Stimulated activated CD4-positive, alpha-beta T cell treated with anti-CD3 and anti-CD28 coated beads, Interleukin-2, amount 100 ng/mL, for 24 hours (primary cell): ENCODE data around the gene HOXC9.

ENCODE experiments used
- DNase-seq, 2 donors: peaks; one replicate each; pipeline ENCODE4 v3.0.0-alpha.2; 2020

HOXC9 gene

DNA sequence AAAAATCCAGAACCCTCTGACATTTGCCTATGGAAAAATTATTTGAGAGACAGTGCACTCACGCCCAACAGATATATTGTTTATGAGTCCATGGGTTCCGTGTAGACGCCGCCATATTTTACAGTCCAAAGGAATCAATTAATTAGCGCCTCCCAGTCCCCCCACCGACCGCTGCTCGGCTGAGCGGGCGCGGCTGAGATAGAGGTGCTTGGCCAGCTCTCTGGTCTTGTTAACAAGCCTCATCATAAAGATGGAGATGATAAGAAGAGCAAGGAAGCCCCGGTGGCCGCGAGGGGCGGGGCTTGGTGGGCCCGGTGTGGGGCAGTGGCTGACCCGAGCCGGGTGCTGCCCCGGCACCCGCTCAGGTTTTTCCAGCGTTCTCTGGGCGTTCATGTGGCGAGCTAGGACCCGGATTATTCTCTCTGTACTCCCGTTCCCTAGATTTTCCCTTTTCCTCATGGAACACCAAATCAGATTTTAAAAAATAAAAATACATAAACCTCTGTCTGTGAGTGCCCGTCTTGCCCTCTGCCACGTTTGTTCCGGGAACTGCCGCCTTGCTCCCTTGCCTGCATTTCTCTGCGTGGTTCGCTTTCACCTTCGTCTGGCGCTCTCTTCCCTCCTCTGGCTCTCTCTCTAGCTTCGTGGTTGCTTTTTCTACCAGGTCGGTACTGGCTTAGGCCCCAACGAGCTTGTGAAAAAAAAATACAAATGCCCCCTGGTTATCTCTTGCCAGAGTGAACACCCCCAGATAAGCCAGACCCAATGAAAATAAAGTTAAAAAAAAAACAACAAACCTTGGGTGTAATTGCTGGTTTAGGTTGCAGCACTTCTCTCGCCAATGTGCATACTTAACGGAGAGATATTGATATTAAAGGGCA is 36.3 kb upstream of the HOXC9 start:
- DNase-seq: no peak

DNA sequence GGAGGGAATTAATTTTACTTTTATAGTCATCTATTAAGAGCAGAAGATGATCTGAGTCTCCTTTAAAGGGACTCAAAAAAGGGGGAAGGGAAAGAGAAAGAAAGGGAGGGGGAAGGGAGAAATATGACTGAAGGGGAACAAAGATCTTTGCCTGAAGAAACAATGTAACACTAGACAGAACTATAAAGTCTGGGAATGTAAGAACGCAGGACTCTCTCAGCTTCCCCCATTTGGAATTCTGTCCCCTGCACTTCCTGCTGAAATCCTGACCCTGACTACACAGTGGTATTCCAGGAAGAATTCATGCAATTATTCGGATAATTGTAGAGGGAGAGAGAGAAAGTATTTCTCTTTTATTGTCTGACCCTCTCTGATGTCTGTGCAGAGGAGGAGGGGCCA is 35.6 kb upstream of the HOXC9 start:
- DNase-seq: no peak

DNA sequence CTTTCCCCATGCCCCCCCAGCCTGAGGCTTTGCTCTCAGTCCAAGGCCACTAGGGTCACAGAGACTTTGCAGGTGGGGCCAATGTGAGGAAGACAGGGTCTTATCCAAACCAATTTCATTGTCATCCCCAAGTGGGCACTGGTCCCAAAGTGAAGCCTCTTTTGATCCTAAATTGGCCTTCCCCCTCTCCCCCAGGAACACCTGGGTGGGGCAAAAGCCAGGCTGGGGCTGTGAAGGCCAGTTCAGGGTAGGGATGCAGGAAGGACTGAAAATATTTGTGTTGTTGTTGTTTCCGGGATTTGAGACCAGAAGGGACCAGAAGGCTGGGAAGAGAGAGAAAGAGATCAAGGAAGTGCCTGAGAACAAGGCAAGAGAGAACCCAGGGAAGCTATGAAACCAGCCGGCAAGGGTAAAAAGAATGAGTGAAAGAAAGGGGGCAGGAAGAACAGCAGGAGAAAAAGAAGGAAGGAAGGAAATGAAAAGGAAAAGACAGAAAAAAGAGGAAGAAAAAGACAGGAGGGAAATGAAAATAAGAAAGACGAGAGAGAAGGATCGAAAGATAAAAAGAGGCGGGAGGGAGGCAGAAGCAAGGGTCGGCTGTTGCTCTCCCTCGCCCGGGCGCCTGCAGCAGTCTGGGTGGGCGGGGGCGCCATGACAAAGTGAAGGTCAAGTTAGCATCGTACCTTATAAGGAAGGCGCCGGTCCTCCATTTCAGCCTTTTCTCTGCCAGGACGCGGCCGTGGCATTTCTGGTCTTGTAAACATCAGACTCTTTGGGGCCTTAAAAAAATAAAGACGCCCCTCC is 34.5 kb upstream of the HOXC9 start:
- no peak for DNase-seq

DNA sequence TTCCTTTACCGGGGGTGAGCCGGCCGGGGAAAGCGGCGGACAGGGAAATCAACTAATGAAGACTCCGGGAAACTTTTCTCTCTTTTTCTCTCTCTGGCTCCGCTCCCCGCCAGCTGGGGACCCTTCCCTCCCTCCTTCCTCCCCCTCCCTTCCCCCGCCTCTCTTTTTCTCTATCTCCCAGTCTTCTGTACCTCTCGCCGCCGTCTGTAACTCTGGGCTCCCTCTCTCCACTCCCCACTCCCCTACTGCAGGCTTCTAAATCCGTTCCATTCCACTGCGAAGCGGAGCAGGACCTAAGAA is 33.9 kb upstream of the HOXC9 start:
- DNase-seq: no peak

DNA sequence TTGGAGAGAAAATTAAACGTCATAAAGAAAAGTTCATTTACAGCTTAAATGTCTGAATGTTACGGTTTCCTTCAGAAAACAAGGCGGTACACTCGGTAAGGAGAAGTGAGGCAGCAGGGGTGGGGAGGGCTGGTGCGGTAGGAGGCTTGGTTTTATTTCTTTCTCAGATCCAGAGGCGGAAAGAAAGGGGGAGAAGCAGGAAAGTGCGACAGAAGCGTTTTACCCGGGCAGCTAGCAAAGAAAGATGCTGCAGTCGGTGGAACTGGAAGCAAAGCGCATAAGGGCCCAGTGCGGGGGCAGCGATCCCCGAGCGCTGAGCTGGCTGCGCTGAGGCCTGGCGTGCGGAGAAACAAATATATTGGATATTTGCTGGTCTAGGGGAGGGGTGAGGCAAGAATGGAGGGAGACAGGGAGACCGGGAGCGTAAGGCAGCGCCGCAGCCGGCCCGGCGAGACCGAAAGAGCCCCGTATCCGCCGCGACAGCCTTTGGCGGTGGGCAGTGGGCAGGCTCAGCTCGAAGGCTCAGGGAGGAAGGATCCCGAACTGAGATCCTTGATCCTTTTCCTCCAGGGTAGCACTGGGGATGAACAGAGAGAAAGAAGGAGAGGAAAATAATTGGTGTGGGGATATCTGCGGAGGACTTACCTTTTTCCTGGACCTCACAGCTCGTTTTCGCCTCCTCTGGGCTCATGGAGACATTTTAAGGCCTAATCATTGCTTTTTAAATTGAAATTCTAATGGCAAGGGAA is 33.4 kb upstream of the HOXC9 start:
- no peak for DNase-seq

DNA sequence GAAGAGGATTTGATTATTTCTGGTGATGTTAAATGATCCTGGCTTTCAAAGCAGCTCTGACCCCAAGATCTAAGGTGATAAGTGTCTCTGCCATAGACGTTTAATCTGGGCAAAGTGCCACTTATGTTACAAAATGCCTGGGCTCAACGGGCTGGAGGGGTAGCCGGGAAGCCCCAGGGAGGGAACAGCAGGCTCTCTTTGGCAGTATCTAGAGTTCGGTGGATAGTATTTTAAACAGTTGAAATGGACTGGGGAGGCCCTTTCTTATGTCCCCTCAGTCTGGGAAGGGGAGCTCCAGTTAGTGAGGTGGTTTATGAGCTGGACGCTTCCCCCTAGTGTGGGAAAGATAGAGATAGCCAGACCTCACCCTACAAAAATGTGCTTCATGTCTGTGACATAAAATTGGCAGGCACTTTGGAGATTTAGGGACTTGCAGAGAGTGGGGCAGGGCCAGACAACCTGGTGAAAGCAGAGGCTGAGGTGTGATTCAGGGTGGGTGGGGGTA is 32.5 kb upstream of the HOXC9 start:
- no peak for DNase-seq

DNA sequence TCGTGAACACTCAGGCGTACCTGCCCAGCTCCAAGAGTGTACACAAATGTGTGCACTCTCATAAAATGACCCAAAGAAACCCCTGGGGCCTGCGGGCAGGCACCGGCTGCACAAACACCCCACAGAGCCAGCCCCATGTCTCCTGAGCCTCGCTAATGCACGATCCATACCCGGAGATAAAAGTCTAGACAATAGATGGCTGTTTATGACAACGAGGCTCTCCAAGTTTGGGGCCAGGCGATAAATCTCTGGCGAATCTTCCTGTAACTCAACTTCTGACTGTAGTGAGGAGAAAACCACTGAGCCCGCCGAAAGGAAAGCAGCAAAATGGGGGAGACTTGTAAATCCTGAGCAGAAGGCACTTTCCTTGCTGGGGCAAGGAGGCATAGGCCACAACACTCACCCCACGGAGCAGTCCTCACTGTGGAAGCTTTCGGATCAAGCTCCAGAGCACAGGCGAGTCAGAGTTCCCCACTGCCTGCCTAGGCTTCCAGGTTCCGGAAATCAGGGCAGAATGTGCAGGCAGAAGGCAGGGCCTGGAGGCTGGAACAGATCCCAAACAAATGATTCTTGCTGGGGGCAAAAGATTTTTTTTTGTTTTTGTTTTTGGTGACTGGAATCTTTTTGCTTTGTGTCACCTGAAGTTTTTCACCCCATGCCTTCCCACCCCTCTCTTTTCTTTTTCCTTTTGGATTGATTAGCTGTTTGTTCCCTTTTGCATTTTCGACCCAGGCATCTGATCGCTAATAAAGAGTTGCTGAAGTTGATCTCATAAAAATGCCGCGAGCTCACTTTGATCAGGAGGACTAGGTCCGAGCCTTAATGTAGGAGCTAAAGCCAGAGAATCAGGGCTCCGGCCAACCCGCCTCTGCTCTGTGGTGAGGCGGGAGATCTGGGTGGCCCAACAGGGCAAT is 31.5 kb upstream of the HOXC9 start:
- DNase-seq: no peak

DNA sequence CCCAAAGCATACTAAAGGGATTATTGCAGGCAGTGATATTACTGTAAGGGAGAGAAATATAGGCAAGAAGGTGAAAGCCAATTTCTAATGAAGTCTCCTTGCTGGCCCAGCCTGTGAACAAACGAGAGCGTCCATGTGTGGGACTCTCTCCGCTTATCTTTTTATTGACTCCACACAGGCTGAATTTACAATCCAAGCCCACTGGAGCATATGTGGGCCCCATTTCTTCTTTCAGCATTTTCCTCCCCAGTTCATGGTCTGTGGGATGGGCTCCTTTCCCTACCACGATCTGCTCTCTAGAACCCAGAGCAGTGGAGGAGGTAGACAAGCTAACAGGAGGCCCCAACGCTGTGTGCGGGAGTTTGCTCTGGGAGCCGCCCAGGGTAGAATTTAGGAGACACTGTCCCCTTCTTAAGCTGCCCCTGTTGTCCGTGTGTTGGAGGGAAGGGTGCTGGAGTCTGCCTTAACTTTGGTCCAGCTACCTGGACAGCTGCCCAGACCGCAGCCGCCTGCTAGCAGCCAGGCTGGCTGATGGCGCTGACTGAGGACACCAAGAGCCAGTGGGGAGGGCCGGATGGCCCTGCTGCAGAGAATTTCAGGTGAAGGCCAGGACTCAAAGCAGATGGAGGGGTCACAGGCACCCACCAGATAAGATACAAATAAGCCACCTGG is 30.2 kb upstream of the HOXC9 start:
- no peak for DNase-seq

DNA sequence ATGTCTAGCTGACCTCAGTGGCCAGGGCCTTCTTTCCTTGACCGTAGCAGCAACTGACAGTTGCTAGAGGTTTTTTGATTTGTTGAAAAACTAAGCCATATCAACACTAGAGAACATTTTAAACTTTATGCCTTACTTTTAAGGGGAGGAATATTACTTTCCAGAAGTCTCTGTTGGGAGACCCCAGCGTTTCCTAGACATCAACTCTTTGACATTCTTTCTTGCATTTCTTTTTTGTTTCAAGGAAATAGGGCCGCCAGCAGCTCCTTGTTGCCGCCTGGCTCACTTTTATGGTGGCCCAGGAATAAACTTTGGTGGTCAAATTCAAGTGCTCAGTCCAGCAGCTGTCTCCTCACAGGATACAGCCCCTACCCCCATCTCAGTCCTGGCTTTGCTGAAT is 29.5 kb upstream of the HOXC9 start:
- DNase-seq: no peak

DNA sequence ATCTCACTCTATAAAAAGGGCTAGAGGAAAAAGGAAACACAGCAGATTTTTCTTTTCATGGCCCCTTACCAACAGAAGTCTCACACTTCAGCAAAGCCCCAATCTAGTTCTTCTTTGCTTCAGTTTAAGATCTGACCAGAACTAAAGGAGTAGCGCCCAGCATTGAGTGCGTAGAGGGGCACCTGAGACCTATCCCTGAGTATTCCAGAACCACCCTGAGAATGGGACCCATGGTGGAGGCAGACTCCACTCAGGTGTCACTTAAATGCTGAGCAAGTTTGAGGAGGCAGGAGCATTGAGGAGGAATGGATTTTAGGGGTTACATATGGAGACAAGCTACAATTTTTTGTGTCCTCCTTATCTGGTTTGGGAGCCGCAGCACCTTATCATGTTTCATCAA is 28.8 kb upstream of the HOXC9 start:
- no peak for DNase-seq

DNA sequence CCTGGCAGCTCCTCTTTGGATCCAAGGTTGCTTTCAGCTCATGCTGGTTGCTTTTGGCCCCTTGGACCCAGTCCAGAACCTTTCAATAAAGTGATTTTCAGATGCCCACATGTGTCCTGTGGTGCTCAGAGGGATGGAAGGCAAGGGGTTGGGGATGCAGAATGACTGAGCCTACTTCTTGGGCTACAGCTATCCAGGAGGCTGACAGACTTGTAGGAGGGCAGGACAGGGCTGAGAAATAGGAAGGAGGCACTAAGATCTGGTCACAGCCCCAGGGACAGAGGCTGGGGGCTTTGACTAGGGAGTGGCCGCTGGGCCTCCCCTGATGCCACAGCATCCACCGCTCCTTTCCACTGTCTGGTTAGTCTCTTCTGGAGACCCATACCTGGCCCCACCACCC is 28.3 kb upstream of the HOXC9 start:
- DNase-seq: no peak

DNA sequence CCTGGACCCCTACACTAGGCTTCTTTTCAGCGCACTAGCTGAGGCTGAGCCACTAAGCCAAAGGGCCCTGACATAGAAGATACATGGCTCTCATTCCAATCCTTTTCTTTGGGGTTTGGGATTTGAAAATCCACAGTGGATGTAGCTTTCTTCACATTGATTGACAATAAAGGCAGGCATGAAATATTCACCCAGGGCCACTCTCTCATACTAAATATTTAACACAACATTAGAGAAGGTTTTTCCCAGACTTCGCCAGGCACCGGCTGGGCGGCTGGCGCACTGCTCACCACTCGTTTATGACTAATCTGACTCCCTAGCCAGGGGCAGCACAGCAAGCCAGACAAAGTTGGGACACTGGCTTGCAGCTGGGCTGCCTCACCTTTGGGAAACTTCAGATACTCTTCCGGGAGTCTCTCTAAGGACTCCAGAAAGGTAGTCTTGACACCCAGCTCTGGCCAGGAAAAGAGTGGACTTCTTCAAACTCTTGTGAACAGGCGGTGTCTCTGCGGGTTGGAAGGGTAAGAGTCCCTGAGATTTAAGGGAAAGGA is 27.7 kb upstream of the HOXC9 start:
- DNase-seq: no peak

DNA sequence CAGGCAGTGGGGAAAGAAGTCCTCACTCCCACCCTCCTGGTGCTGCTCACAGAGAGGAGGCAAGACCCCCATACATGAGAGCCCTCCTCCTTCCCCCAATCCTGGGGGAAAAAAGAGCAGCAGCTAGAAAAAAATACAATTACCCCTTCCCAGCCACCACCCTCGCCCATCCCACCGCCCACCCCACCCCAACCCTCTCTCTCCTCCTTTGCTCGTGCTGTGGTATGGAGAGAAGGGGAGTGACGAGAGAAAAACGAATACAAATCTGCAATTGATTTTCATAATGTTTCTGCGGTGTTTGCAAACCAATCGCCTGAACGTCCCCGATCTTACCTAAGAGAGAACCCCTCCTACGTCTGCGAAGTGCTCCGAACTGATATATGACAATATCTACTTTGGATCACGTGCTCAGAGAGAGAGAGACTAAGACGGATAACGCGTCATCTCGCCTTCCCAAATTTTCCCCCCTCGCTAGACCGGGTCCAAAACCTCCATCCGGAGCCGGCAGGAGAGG is 27.2 kb upstream of the HOXC9 start, which contains the start of gene HOXC11:
Gene HOXC11 (plus strand): TSS at position 405 of the 514 bp plus-strand sequence. CDS start 116 bp downstream, outside the sequence.
- no peak for DNase-seq

DNA sequence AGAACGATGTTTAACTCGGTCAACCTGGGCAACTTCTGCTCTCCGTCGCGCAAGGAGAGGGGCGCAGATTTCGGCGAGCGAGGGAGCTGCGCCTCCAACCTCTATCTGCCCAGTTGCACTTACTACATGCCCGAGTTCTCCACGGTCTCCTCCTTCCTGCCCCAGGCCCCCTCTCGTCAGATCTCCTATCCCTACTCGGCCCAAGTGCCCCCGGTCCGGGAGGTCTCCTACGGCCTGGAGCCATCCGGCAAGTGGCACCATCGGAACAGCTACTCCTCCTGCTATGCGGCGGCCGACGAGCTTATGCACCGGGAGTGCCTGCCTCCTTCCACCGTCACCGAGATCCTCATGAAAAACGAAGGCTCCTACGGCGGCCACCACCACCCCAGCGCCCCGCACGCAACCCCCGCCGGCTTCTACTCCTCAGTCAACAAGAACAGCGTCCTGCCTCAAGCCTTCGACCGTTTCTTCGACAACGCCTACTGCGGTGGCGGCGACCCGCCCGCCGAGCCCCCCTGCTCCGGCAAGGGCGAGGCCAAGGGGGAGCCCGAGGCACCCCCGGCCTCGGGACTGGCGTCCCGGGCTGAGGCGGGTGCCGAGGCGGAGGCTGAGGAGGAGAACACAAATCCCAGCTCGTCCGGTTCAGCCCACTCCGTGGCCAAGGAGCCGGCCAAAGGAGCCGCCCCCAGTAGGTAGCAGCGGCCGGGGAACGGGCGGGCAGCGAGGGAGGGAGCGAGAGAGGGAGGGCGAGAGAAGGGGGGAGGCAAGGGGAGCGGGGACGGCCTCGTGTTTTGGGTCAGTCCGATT is 26.5 kb upstream of the HOXC9 start:
- no peak for DNase-seq

DNA sequence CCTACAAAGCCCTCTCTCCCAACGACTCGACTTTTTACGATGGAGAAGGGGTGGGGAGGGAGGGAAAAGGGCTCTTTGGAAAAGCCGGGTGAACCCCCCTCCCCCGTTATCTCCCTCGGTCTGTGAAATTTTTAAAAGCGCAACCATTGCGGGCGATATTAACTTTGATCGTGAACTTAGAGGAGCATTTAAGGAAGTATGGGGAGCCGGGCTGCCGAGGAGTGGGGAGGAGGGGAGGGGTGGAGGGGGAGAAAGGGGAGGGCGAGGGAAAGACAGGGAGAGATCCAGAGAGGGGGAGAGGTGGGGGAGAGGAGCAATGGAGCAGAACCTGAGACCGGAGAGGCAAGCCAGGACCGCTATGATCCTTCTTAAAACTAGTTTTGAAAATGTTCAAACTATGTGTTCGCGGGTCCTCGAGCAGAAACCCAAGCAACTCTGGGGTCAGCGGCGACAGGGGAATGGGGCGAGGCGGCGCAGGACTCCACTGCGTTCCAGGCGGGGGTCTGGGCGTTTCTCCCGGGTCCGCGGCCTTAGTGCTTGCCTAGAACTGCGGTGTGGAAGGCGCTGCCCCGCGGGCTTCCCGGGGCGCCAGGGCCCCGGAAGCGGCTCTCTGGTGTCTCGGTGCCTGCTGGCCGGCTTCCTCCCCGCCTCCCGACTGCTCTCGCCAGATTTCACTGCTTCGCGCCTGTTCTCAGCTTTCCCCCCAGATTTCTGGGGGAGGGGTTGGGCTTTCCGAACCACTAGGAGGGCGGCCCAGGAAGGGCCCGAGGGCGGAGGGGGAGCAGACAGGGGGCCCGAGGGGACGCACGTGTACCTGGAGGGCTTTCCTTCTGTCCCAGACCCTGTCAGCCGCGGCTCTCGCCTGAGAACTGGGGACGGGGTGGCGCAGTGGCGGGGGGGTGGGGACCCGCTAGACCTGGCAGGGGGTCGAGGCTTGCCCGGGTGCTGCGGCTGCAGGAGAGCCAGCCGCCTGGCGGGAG is 25.6 kb upstream of the HOXC9 start, which contains the start of gene HOTAIR:
Gene HOTAIR (minus strand): TSS at position 871 of the 980 bp plus-strand sequence.
- DNase-seq: peak in 1 of 2 donors; percentile 49

DNA sequence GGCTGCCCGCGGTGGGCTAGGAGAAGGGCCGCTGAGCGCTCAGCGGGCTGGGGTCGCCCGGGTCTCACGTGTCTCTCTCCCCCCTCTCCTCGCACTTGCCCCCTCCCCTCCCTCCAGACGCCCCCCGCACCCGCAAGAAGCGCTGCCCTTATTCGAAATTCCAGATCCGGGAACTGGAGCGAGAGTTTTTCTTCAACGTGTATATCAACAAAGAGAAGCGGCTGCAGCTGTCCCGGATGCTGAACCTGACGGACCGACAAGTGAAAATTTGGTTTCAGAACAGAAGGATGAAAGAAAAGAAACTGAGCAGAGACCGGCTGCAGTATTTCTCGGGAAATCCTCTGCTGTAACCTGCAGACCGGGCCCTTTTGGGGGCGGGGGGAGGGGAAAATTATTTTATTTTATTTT is 24.9 kb upstream of the HOXC9 start:
- no peak for DNase-seq

DNA sequence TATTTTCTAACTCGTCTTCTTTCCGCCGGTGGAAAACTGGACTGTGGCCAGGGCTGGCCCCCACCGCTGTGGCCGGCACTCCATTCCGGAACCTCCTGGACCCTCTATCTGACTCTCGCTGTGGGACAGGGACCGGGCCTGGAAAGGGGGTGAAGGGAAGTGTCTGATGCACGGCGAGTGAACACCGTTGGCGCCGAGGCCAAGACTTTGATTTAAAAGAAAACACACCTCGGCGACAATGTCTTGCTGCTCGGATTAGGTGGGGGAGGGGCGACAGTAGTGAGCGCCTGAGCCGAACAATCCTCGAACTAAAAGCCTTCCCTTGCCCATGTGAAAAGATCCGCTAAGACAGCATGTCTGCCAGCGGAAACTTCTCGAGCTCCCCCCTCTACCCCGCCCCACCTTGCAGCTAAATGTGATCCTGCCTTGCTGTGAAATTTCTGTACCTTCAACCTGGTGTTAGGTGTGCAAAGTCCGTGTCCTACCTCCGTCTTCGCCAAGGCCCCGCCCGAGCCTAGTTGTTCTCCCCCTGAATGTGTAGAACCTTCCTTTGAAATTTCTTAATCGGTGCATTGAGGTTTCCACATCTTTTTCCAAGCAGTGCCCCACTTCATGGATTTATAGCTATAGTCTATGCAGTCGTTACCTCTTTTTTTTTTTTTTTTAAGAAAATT is 24.3 kb upstream of the HOXC9 start:
- no peak for DNase-seq

DNA sequence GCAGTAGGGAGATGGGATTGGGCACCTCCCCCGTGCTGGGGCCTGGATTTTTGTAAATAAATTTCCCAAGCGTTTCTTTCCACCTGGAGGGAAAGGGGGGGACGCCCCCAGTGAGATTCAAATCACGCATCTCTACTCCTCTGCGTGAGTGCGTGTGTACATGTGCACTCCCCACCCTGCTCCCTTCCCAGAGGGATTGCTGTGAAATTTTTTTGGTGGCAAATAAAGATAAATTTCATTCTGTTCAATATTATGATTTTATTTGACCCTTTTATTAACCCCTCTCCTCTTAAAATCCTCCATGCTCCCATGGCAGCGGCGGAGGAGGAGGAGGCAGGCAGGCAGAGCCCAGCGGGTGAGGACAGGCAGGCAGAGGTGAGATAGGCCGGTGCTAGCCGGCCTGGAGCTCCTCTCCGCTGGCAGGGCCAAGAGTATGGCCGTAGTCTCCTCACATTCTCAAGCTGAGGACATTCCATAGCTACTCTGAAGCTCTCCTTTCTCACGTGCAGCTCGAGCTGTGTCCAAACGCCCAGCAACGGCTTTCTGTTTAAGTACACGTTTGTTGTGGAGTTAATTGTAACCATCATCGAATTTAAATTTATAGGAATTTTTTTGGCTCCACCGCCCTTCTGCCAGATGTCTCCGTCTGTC is 23.7 kb upstream of the HOXC9 start:
- DNase-seq: no peak
